HCT116 (cell line): ENCODE data around the gene GALNS. TPM values are rescaled to one million over a fixed set of nuclear protein-coding genes. Genes with fewer than 3 reads are reported as not detected.

ENCODE experiments used
- ATAC-seq: fragments of 200-7000 bp; cut with Tn5 transposase; 2 replicates; pipeline ENCODE4 v1.9.1; 2020; ENCODE audit warnings: mild to moderate bottlenecking, moderate library complexity
- BruUV-seq: library from RNA; stranded (reverse); fragments of 400-500 nt; replicated peaks from 2 replicates; lab custom pipeline; 2021; lab: Mats Ljungman, UMichigan
- CTCF ChIA-PET: fragments of 300-600 bp; sonication (Branson Sonifier 250); formaldehyde crosslinking; loops from one replicate; lab custom pipeline; 2021; ENCODE audit warnings: antibody characterized with exemption; lab: Charles Lee
- POLR2A ChIA-PET: fragments of 300-600, 350-600 bp; sonication (Branson Sonifier 250); formaldehyde crosslinking; loops from one replicate; lab custom pipeline; 2021; ENCODE audit warnings: antibody characterized with exemption; lab: Charles Lee
- RAD21 ChIA-PET, 2 experiments: fragments of 300-600 bp; sonication (Branson Sonifier 250); formaldehyde crosslinking; loops; one replicate each; lab custom pipeline; 2023; ENCODE audit warnings: low total read pairs in 2 of 2; ENCODE audit not compliant: uncharacterized antibody in 2 of 2, unreplicated experiment in 2 of 2, low non-redundant PET in 1 of 2; lab: Charles Lee
- DNase-seq: peaks from one replicate; pipeline ENCODE4 v3.0.0-alpha.2; 2010; ENCODE audit warnings: low read depth, low spot score
- H2AFZ ChIP-seq: fragments of 200-600 bp; shearing (Covaris generic), sonication (generic); 2 replicates; pipeline ENCODE4 v1.6.1; 2017; ENCODE audit warnings: low read depth, mixed run types, mixed read lengths, antibody characterized with exemption, low read length; ENCODE audit not compliant: poor library complexity, severe bottlenecking
- H3K27ac ChIP-seq: 2 replicates; pipeline ENCODE4 v1.5.1; 2012; ENCODE audit warnings: low read depth, low read length
- H3K27me3 ChIP-seq: fragments of 200-600 bp; sonication (generic); 2 replicates; pipeline ENCODE4 v1.6.1; 2016; ENCODE audit warnings: mixed run types, low read length, mixed read lengths; ENCODE audit not compliant: insufficient read depth
- H3K36me3 ChIP-seq, 2 experiments: fragments of 200-500 bp in 1 of 2; fragments of 200-600 bp in 1 of 2; sonication (Bioruptor generic) in 1 of 2; sonication (generic) in 1 of 2; 2 replicates each; pipeline versions ENCODE4 v1.5.1 to v1.6.1; 2014 to 2016; ENCODE audit warnings: low read length in 2 of 2, inconsistent platforms in 1 of 2, mixed read lengths in 1 of 2, mixed run types in 1 of 2; ENCODE audit not compliant: insufficient read depth in 2 of 2, control insufficient read depth in 1 of 2
- H3K4me1 ChIP-seq, 2 experiments: fragments of 200-600 bp in 1 of 2; sonication (generic) in 1 of 2; 2 replicates each; pipeline versions ENCODE4 v1.5.1 to v1.6.1; 2012 to 2017; ENCODE audit warnings: low read length in 2 of 2, inconsistent platforms in 1 of 2, mild to moderate bottlenecking in 1 of 2, mixed read lengths in 1 of 2, mixed run types in 1 of 2, moderate library complexity in 1 of 2; ENCODE audit not compliant: insufficient read depth in 2 of 2, control insufficient read depth in 1 of 2
- H3K4me2 ChIP-seq: fragments of 200-600 bp; sonication (generic); 2 replicates; pipeline ENCODE4 v1.6.1; 2017; ENCODE audit warnings: mixed run types, low read length, mixed read lengths
- H3K4me3 ChIP-seq, 2 experiments: fragments of 200-600 bp in 1 of 2; sonication (generic) in 1 of 2; replicated peaks in 1 of 2; 2 replicates each; pipeline ENCODE4 v1.5.1; 2011 to 2016; ENCODE audit warnings: low read length in 2 of 2, control low read depth in 1 of 2, low read depth in 1 of 2, mild to moderate bottlenecking in 1 of 2, mixed read lengths in 1 of 2, mixed run types in 1 of 2
- H3K79me2 ChIP-seq: fragments of 200-600 bp; sonication (generic); 2 replicates; pipeline ENCODE4 v1.6.1; 2017; ENCODE audit warnings: mild to moderate bottlenecking, mixed run types, low read length, moderate library complexity, mixed read lengths; ENCODE audit not compliant: insufficient read depth
- H3K9ac ChIP-seq: fragments of 200-600 bp; sonication (generic); 2 replicates; pipeline ENCODE4 v1.6.1; 2016; ENCODE audit warnings: low read length, mixed read lengths
- H3K9me2 ChIP-seq: fragments of 200-600 bp; sonication (generic), shearing (Covaris generic); 2 replicates; pipeline ENCODE4 v1.6.1; 2017; ENCODE audit warnings: mixed run types, mild to moderate bottlenecking, moderate library complexity; ENCODE audit not compliant: insufficient read depth
- H3K9me3 ChIP-seq, 2 experiments: fragments of 200-500 bp in 1 of 2; fragments of 200-600 bp in 1 of 2; sonication (Bioruptor generic) in 1 of 2; sonication (generic) in 1 of 2; 2 replicates each; pipeline ENCODE4 v1.6.1; 2014 to 2017; ENCODE audit warnings: low read length in 2 of 2, mixed read lengths in 2 of 2, inconsistent platforms in 1 of 2, low read depth in 1 of 2, mild to moderate bottlenecking in 1 of 2, mixed run types in 1 of 2, moderate library complexity in 1 of 2; ENCODE audit not compliant: control insufficient read depth in 1 of 2, insufficient read depth in 1 of 2
- H4K20me1 ChIP-seq: fragments of 200-600 bp; sonication (generic), shearing (Covaris generic); 2 replicates; pipeline ENCODE4 v1.6.1; 2017; ENCODE audit warnings: mixed run types, mild to moderate bottlenecking, moderate library complexity; ENCODE audit not compliant: insufficient read depth
- ATF3 ChIP-seq: IDR thresholded peaks from 2 replicates; pipeline ENCODE4 v1.6.1; 2012
- CBX3 ChIP-seq: IDR thresholded peaks from 2 replicates; pipeline ENCODE4 v1.6.1; 2012; ENCODE audit warnings: low read depth
- CTCF ChIP-seq, 3 experiments: fragments of 200-600 bp in 1 of 3; sonication (generic) in 1 of 3; IDR thresholded peaks in 2 of 3; conservative IDR thresholded peaks in 1 of 3; 2 replicates each; pipeline ENCODE4 v1.5.1; 2012 to 2017; ENCODE audit warnings: low read depth in 2 of 3, low read length in 2 of 3, antibody characterized with exemption in 1 of 3, borderline replicate concordance in 1 of 3, control low read depth in 1 of 3, mild to moderate bottlenecking in 1 of 3, mixed read lengths in 1 of 3, mixed run types in 1 of 3, moderate library complexity in 1 of 3; ENCODE audit not compliant: insufficient read depth in 1 of 3
- EGR1 ChIP-seq: IDR thresholded peaks from 2 replicates; pipeline ENCODE4 v1.6.1; 2012; ENCODE audit warnings: low read depth
- EZH2 ChIP-seq: fragments of 200-600 bp; sonication (generic); IDR thresholded peaks from 2 replicates; pipeline ENCODE4 v1.6.1; 2017; ENCODE audit warnings: antibody characterized with exemption, mixed run types
- EZH2phosphoT487 ChIP-seq: fragments of 200-600 bp; IDR thresholded peaks from 2 replicates; pipeline ENCODE4 v1.6.1; 2018; ENCODE audit warnings: antibody characterized with exemption, borderline replicate concordance
- FOSL1 ChIP-seq: IDR thresholded peaks from 2 replicates; pipeline ENCODE4 v1.6.1; 2012; ENCODE audit warnings: low read depth
- JUND ChIP-seq: IDR thresholded peaks from 2 replicates; pipeline ENCODE4 v1.6.1; 2012
- POLR2A ChIP-seq: IDR thresholded peaks from 2 replicates; pipeline ENCODE4 v1.7.0; 2011; ENCODE audit warnings: borderline replicate concordance; ENCODE audit not compliant: insufficient read depth, insufficient read length; ENCODE audit errors: extremely low read depth
- REST ChIP-seq: IDR thresholded peaks from 2 replicates; pipeline ENCODE4 v1.6.1; 2012; ENCODE audit warnings: low read depth
- SIN3A ChIP-seq: IDR thresholded peaks from 2 replicates; pipeline ENCODE4 v1.6.1; 2012; ENCODE audit warnings: low read depth
- SP1 ChIP-seq: IDR thresholded peaks from 2 replicates; pipeline ENCODE4 v1.6.1; 2012; ENCODE audit warnings: low read depth
- SRF ChIP-seq: IDR thresholded peaks from 2 replicates; pipeline ENCODE4 v1.6.1; 2012; ENCODE audit warnings: low read depth
- YY1 ChIP-seq: IDR thresholded peaks from 2 replicates; pipeline ENCODE4 v1.6.1; 2011; ENCODE audit warnings: low read length, low read depth, moderate library complexity, mild to moderate bottlenecking; ENCODE audit not compliant: insufficient replicate concordance; ENCODE audit errors: extremely low read depth
- ZBTB33 ChIP-seq: IDR thresholded peaks from 2 replicates; pipeline ENCODE4 v1.6.1; 2011; ENCODE audit warnings: mild to moderate bottlenecking, low read length, moderate library complexity; ENCODE audit not compliant: insufficient replicate concordance; ENCODE audit errors: extremely low read depth
- ZFX ChIP-seq: fragments of 450-650 bp; IDR thresholded peaks from 2 replicates; pipeline ENCODE4 v1.6.1; 2017
- ZNF274 ChIP-seq: fragments of 200-500 bp; sonication (Bioruptor generic); IDR thresholded peaks from 2 replicates; pipeline ENCODE4 v1.6.1; 2014; ENCODE audit warnings: mild to moderate bottlenecking, low read depth, low read length, inconsistent platforms
- intact Hi-C: fragments of 100-400 bp; cut with micrococcal nuclease; formaldehyde crosslinking; loops from 2 replicates; pipeline ENCODE4 v1.10.0; 2022
- total RNA-seq: library from RNA; stranded (reverse); gene quantifications from one replicate; pipeline ENCODE4 v1.2.1, GENCODE V29; 2021; ENCODE audit not compliant: unreplicated experiment

The GALNS gene
- total RNA-seq, 1 experiment from 2014 or later = 44.6 TPM

GRCh38 chr16:88846088-88846487 lies 10.7 kb downstream of the GALNS start:
- Histone ChIP-seq H3K4me1 (no peaks in the 10 kb centered on the region), H3K9me3 (no peaks in the 10 kb centered on the region), H2AFZ (no peak overlapping the region), H3K4me2 (no peak overlapping the region), H3K36me3 (no peaks in the 10 kb centered on the region), H3K27ac (no peak overlapping the region), H4K20me1 (no peaks in the 10 kb centered on the region), H3K4me3 (no peak overlapping the region), H3K9ac (no peak overlapping the region), H3K27me3 (no peaks in the 10 kb centered on the region), H3K9me2 (no peaks in the 10 kb centered on the region), H3K79me2 (no peaks in the 10 kb centered on the region)
- intact Hi-C loops = no loop called here
- BruUV-seq = no TSS peak
- ATAC-seq (no peak), DNase-seq (no peak)
- RAD21 ChIA-PET = no interaction called here
- CTCF ChIA-PET = no interaction called here
- POLR2A ChIA-PET = no interaction called here
- TF ChIP-seq SRF (no peak), POLR2A (no peak), YY1 (no peak), ZNF274 (no peak), CTCF (IDR thresholded peaks at IDR 0.05 in 2 of 3, conservative IDR thresholded peaks at IDR 0.05 in 1 of 3; ENCODE audit: borderline replicate concordance in 1 of 3, insufficient read depth in 1 of 3, low read depth in 2 of 3, low read length in 2 of 3) (no peak), SIN3A (no peak), REST (no peak), EZH2 (no peak), EZH2phosphoT487 (no peak), ZBTB33 (no peak), SP1 (no peak), CBX3 (no peak), EGR1 (no peak), ATF3 (no peak), JUND (no peak), FOSL1 (no peak), ZFX (no peak)
